Activated T-helper 1 cell treated with anti-CD3 and anti-CD28 coated beads, Interleukin-12 subunit alpha, Interleukin-12 subunit beta, Interleukin-2, Interleukin-4 antibody, amounts not matched to agents 30 ng/mL and 10 ng/mL and 1 ng/mL, durations not matched to agents 14 hours and 24 hours and 36 hours (primary cell): ENCODE results near the gene SLCO2A1. TPM values are rescaled to one million over a fixed set of nuclear protein-coding genes. Genes with fewer than 3 reads are reported as not detected.
"Not testable (repeated sequence)": the region's sequence is repeated elsewhere in the genome, so short reads cannot be mapped to it uniquely, and the experiment has no call there.

Experiments used
- DNase-seq: peaks from one replicate; pipeline ENCODE4 v3.0.0; 2021; ENCODE audit warnings: low spot score
- H3K27ac Mint-ChIP-seq: one replicate; pipeline ENCODE4 v1.8.0; 2021; ENCODE audit warnings: mild to moderate bottlenecking, mixed read lengths
- H3K27me3 Mint-ChIP-seq: one replicate; pipeline ENCODE4 v1.8.0; 2022; ENCODE audit warnings: mild to moderate bottlenecking, moderate library complexity, mixed read lengths; ENCODE audit not compliant: insufficient read depth
- H3K36me3 Mint-ChIP-seq: one replicate; pipeline ENCODE4 v1.8.0; 2021; ENCODE audit warnings: low read depth, mixed read lengths
- H3K4me1 Mint-ChIP-seq: one replicate; pipeline ENCODE4 v1.8.0; 2021; ENCODE audit warnings: low read depth, mixed read lengths
- H3K4me3 Mint-ChIP-seq: one replicate; pipeline ENCODE4 v1.8.0; 2021; ENCODE audit warnings: mild to moderate bottlenecking, moderate library complexity, mixed read lengths
- H3K9me3 Mint-ChIP-seq: one replicate; pipeline ENCODE4 v1.8.0; 2021; ENCODE audit warnings: mixed read lengths
- intact Hi-C: fragments of 100-400 bp; cut with micrococcal nuclease; formaldehyde crosslinking; loops from one replicate; pipeline ENCODE4 v1.15.1; 2024
- total RNA-seq: library from RNA; stranded (reverse); gene quantifications from 2 replicates; pipeline ENCODE4 v1.2.3, GENCODE V29; 2022

Gene SLCO2A1
- total RNA-seq, result not detected in 2 replicates

GRCh38 chr3:134029734-134030378 lies at the start of gene SLCO2A1:
SLCO2A1 (minus strand) TSS chr3:134029925; CDS start chr3:134029802, 123 bp downstream.
- Mint-ChIP-seq H3K27ac (no peak within 1 kb of the TSS), H3K4me3 (peak within 1 kb of the TSS; percentile 74), H3K9me3 (no peaks in the 10 kb centered on the region), H3K36me3 (no peaks in the 10 kb centered on the region), H3K27me3 (peaks cover 34% of the 10 kb centered on the region), H3K4me1 (no peaks in the 10 kb centered on the region)
- no peak for DNase-seq
- intact Hi-C loops, result no loop called here

GRCh38 chr3:134079111-134079547 lies 49.4 kb upstream of the SLCO2A1 start:
- no peaks in the 10 kb centered on the region for H3K4me1 Mint-ChIP-seq
- peaks cover 2% of the 10 kb centered on the region for H3K27me3 Mint-ChIP-seq
- no peak overlapping the region for H3K4me3 Mint-ChIP-seq
- H3K36me3 Mint-ChIP-seq, result no peaks in the 10 kb centered on the region
- DNase-seq, result no peak
- H3K9me3 Mint-ChIP-seq, result no peaks in the 10 kb centered on the region
- no peak overlapping the region for H3K27ac Mint-ChIP-seq
- intact Hi-C loops, result no loop called here

DNA sequence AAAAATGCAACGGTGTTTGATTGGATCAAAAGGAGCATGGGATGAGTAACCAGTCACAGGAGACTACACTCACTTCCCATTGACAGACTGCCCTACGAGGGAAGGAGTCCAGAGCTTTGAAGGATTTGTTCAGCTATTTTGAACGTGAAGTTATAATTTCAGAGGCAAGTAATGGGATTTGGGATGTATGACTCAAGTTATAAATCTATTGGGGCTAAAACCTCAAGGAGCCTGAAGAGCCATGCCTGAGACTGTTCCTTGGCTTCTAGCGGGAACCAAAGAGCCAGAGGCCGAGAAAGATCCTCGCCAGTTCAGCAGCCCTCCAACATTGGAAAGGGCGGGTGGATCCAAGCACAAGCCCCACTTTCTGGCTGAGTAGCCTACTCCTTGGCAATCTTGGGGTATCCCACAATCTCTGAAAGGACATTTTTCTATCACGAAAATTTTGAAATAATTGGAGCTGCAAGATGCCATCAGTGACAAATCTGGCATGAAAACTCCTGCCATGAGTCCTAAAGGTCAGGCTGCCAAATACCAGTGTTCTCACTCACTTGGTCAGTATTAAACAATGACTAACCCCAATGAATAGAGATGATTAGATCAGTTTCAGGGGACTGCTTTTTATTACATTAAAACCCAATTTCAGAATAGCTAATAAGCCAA lies 48.6 kb upstream of the SLCO2A1 start:
- no peaks in the 10 kb centered on the region for H3K36me3 Mint-ChIP-seq
- H3K27ac Mint-ChIP-seq, result no peak overlapping the region
- no peak overlapping the region for H3K4me3 Mint-ChIP-seq
- no peak for DNase-seq
- no peaks in the 10 kb centered on the region for H3K4me1 Mint-ChIP-seq
- intact Hi-C loops, result no loop called here
- no peaks in the 10 kb centered on the region for H3K9me3 Mint-ChIP-seq
- H3K27me3 Mint-ChIP-seq, result no peaks in the 10 kb centered on the region

DNA sequence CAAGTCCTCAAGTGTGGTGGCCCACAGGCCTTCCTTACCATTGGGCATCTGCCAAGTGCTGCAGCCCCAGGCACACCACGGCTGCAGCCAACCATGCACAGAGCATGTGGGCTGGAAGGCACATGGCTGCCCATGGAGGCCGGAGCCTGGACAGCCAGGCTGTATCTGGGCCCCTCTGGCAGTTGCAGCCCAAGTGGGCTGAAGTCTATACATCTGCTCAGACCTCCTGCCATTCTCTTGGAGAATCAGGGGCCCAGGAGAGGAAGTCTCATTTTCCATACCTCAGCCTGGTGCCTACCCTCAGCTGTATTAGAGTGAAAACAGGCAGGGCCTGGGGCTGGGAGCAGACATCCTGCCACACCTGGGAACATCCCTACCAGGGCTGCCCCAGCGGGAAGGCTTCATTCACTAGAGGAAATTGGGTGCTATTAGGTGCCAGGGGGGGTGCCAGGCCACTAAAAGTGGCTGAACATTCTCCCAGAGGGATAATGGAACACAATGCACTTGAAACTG lies 48.0 kb upstream of the SLCO2A1 start:
- Mint-ChIP-seq H3K4me1 (no peaks in the 10 kb centered on the region), H3K36me3 (no peaks in the 10 kb centered on the region), H3K9me3 (no peaks in the 10 kb centered on the region), H3K27ac (no peak overlapping the region), H3K27me3 (no peaks in the 10 kb centered on the region), H3K4me3 (no peak overlapping the region)
- no peak for DNase-seq
- intact Hi-C loops, result no loop called here

GRCh38 chr3:134076851-134077250 lies 47.1 kb upstream of the SLCO2A1 start:
- Mint-ChIP-seq H3K27me3 (no peaks in the 10 kb centered on the region), H3K9me3 (no peaks in the 10 kb centered on the region), H3K4me1 (no peaks in the 10 kb centered on the region)

DNA sequence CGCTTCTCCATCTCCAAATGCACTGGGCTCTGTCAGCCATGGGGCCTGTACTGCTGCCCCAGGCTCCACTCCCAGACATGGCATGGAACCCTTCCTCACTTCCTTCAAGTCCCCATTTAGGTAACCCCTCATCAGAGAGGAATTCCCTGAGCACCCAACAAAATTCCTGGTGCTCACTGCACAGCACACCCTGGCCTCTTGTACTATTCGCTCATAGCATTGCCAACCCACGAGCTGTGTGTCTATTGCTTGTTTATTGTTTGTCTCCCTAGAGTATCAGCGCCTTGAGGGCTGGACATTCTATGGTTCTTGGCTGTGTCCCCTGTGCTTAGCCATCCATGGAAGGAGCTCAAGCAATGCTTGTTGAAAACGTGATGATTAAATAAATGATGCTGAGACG lies 46.1 kb upstream of the SLCO2A1 start:
- no peak for DNase-seq
- no peak overlapping the region for H3K4me3 Mint-ChIP-seq
- intact Hi-C loops, result no loop called here
- H3K4me1 Mint-ChIP-seq, result no peaks in the 10 kb centered on the region
- no peaks in the 10 kb centered on the region for H3K36me3 Mint-ChIP-seq
- H3K27ac Mint-ChIP-seq, result no peak overlapping the region
- H3K9me3 Mint-ChIP-seq, result no peaks in the 10 kb centered on the region
- H3K27me3 Mint-ChIP-seq, result no peaks in the 10 kb centered on the region

More at GRCh38 chr3:134076851-134077250, 47.1 kb upstream of the SLCO2A1 start:
- Mint-ChIP-seq H3K4me3 (no peak overlapping the region), H3K36me3 (no peaks in the 10 kb centered on the region), H3K27ac (no peak overlapping the region)
- DNase-seq, result no peak
- intact Hi-C loops, result no loop called here

DNA sequence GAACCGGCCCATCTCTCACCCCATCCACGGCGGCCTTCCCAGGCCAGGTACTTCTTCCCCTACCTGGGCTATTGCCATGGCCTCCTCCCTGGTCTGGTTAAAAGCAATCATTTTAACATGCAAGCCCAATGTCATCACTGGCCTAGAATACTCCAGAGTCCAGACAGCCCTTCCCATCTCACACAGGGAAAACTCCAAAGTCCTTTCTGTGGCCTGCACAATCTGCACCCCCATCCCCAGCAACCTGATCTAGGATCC lies 45.8 kb upstream of the SLCO2A1 start:
- Mint-ChIP-seq H3K4me1 (no peaks in the 10 kb centered on the region), H3K27me3 (no peaks in the 10 kb centered on the region), H3K4me3 (no peak overlapping the region), H3K27ac (no peak overlapping the region), H3K9me3 (no peaks in the 10 kb centered on the region), H3K36me3 (no peaks in the 10 kb centered on the region)
- intact Hi-C loops, result no loop called here
- no peak for DNase-seq

DNA sequence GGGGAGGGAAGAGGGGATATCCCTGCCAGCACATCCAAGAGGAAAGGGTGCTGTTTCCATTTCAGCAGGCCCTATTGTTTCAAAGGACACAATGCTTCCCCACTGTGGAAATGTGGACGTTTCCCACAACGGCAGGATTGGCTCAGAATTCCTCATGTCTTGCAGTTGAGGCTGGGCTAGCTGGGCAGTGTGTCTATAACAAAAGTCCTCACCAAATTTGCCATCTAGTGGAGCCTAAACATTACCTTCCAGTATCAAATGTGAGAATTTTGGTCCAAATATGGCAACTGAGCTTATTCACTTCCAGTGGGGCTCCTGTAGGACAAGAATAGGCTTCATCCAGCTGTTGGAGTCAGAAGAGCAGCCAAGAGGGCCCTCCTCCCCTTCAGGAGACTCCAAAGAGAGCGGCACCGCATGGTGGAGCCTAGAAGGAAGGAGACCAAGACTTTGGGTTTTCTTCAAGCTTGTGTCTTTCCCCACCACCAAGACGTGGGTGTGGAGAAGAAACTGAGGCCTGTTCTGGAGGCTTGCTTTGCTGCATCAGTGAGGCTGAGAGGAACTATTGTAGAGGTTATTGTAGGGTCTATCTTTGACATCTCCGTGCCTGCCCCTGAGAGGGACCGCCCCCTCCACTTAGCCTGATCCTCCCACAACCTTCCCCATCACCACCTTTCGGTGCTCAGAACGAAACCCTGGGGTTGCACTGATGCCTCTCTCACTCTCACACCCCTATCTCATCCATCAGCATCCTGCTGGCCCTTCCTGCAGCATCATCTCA lies 45.3 kb upstream of the SLCO2A1 start:
- H3K4me3 Mint-ChIP-seq, result no peak overlapping the region
- DNase-seq, result no peak
- no peaks in the 10 kb centered on the region for H3K4me1 Mint-ChIP-seq
- intact Hi-C loops, result no loop called here
- no peak overlapping the region for H3K27ac Mint-ChIP-seq
- no peaks in the 10 kb centered on the region for H3K36me3 Mint-ChIP-seq
- no peaks in the 10 kb centered on the region for H3K9me3 Mint-ChIP-seq
- H3K27me3 Mint-ChIP-seq, result no peaks in the 10 kb centered on the region

DNA sequence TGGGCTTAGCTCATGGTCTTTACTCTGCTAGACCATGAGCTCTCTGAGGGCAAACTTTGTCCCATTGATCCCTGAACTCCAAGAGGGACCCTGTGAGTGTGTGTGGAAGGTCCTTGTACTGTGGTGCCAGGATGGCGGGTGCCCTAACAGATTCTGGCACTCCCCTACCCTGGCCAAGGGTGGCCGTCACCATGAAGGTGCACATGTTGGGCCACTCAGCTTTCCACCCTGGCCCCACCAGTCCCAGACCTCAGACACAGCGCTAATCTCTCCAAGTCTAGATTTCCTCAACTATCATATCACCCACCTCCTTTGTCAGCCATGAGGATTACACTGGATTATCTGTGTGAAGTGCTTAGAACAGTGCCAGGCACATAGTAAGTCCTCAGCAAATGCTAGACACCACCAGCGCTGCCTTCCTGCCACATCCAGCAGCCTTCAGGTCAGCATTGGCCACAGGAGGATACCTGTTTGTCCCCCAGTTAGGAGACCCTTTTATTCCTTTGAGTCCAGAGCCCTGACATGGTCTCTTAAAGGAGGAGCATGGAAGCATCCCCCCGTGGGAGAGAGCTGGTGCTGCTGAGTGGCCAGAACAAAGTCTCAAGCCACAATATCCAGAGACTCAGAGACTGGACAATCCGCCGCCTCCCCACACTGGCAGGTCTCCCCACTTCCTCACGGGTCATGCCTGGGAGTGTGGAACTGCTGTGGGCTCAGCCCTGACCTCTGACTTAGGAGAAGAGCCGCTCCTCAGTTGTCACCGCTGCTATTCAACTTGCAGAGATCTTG lies 44.5 kb upstream of the SLCO2A1 start:
- Mint-ChIP-seq H3K4me3 (no peak overlapping the region), H3K27ac (no peak overlapping the region), H3K27me3 (no peaks in the 10 kb centered on the region), H3K9me3 (no peaks in the 10 kb centered on the region), H3K36me3 (no peaks in the 10 kb centered on the region), H3K4me1 (no peaks in the 10 kb centered on the region)
- DNase-seq, result no peak
- intact Hi-C loops, result no loop called here

DNA sequence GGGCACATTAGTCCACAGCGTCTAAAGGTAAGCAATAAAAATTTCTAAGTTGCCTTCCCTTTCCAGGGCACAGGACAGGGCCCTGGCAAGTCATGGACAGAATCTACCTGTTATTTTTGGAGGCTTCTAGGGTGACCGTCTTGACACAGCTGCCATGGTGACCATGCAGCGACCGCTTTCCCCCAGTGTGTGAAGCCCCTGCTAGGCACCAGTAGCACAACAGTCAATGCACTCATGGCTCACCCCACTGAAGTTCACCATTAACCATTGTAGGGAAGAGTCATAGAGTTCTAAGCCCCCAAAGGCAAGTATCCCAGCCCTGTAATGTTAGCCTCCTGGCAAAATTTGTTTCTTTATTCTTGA lies 43.8 kb upstream of the SLCO2A1 start:
- no peaks in the 10 kb centered on the region for H3K9me3 Mint-ChIP-seq
- H3K27me3 Mint-ChIP-seq, result no peaks in the 10 kb centered on the region
- no peaks in the 10 kb centered on the region for H3K4me1 Mint-ChIP-seq
- H3K27ac Mint-ChIP-seq, result no peak overlapping the region
- H3K4me3 Mint-ChIP-seq, result no peak overlapping the region
- intact Hi-C loops, result no loop called here
- H3K36me3 Mint-ChIP-seq, result no peaks in the 10 kb centered on the region
- DNase-seq, result no peak

DNA sequence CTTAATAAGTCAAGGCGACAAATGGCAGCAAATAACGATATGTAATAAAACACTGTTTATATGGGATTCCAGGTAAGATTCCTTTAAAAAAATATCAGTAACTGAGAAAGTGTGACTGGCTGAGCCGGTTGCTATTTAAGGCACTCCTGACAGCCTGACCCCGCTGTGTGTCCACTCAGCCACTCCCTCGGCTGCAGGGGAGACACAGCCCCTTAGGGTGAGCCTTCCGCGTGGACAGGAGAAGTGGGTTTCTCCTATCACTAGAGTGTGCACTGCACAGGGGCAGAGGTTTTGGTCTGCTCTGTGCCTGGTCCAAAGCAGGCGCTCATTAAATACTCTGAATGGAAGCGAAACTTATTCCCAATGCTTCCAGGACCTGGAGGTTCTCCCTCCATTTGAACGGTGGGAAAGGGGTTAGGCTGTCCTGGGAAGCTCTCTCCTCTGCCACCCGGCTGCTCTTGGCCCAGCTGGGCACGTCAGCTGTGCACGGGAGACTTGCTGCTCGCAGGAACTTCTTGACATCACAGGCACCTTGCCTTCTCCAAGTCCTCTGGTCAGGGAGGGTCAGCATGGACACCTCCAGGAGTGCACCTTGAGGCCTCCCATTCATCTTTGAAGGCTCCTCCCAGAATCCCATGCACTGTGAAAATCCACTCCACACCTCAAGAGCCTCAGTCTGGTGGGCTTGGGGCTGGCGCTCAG lies 43.3 kb upstream of the SLCO2A1 start:
- Mint-ChIP-seq H3K27me3 (no peaks in the 10 kb centered on the region), H3K27ac (no peak overlapping the region), H3K9me3 (no peaks in the 10 kb centered on the region), H3K4me3 (no peak overlapping the region), H3K36me3 (no peaks in the 10 kb centered on the region), H3K4me1 (no peaks in the 10 kb centered on the region)
- DNase-seq, result no peak
- intact Hi-C loops, result no loop called here

DNA sequence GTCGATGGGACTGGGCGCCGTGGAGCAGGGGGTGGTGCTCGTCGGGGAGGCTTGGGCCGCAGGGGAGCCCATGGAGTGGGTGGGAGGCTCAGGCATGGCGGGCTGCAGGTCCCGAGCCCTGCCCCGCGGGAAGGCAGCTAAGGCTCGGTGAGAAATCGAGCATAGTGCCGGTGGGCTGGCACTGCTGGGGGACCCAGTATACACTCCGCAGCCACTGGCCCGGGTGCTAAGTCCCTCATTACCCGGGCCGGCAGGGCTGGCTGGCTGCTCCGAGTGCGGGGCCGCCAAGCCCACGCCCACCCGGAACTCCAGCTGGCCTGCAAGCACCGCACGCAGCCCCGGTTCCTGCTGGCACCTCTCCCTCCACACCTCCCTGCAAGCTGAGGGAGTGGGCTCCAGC lies 40.6 kb upstream of the SLCO2A1 start:
- H3K27me3 Mint-ChIP-seq, DNase-seq: not testable (repeated sequence)

More for the DNA sequence above, 40.6 kb upstream of the SLCO2A1 start:
- H3K36me3 Mint-ChIP-seq, H3K4me3 Mint-ChIP-seq, H3K4me1 Mint-ChIP-seq, H3K27ac Mint-ChIP-seq, intact Hi-C loops, H3K9me3 Mint-ChIP-seq: not testable (repeated sequence)
